GM10266 (cell line): ENCODE data around the gene MRPL43.

Experiments
- DNase-seq: peaks from one replicate; pipeline ENCODE4 v3.0.0; 2012; ENCODE audit errors: extremely low spot score
- CTCF ChIP-seq: IDR thresholded peaks from 2 replicates; pipeline ENCODE4 v1.5.1; 2012; ENCODE audit warnings: mild to moderate bottlenecking, low read depth; ENCODE audit not compliant: control insufficient read depth, insufficient read depth; ENCODE audit errors: missing control alignments

Gene MRPL43

GRCh38 chr10:101013365-101013825 is 26.1 kb upstream of the MRPL43 start:
- no peak for DNase-seq
- TF ChIP-seq CTCF: no peak

GRCh38 chr10:101012525-101013364 is 25.4 kb upstream of the MRPL43 start:
- peak; percentile 92 for TF ChIP-seq CTCF

GRCh38 chr10:101011517-101012423 is 24.5 kb upstream of the MRPL43 start:
- DNase-seq: no peak
- no peak for TF ChIP-seq CTCF

More at GRCh38 chr10:101012525-101013364, 25.4 kb upstream of the MRPL43 start:
- peak; percentile 87 for DNase-seq

GRCh38 chr10:101010329-101010728 is 23.0 kb upstream of the MRPL43 start:
- no peak for TF ChIP-seq CTCF
- no peak for DNase-seq

DNA sequence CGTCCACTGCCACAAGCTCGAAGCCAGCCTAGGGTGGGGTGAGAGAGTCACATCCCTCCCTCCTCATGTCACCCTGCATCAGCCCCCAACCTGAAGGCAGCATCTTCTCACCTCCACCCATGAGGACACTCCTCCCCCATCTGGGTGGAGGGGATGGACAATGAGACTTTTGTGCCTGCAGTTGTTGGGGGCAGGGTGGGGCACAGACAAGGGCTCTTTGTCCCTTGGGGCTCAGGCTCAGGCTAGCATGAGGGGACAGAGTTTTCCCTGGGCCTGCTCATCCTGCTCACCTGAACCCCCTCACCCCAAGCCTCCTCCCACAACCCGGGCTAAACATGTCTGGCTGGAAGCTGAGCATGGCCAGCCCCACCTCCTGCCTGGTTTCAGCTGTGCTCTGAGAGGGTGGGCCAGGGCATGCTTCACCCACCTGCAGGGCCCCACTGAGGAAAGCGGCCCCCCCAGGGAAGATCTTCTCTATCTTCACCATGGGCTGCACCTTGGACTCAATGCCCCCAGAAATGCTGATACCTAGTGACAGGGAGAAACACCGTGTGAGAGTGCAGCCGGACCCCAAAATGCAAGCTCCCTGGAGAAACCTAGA is 21.6 kb upstream of the MRPL43 start:
- TF ChIP-seq CTCF: no peak
- no peak for DNase-seq

DNA sequence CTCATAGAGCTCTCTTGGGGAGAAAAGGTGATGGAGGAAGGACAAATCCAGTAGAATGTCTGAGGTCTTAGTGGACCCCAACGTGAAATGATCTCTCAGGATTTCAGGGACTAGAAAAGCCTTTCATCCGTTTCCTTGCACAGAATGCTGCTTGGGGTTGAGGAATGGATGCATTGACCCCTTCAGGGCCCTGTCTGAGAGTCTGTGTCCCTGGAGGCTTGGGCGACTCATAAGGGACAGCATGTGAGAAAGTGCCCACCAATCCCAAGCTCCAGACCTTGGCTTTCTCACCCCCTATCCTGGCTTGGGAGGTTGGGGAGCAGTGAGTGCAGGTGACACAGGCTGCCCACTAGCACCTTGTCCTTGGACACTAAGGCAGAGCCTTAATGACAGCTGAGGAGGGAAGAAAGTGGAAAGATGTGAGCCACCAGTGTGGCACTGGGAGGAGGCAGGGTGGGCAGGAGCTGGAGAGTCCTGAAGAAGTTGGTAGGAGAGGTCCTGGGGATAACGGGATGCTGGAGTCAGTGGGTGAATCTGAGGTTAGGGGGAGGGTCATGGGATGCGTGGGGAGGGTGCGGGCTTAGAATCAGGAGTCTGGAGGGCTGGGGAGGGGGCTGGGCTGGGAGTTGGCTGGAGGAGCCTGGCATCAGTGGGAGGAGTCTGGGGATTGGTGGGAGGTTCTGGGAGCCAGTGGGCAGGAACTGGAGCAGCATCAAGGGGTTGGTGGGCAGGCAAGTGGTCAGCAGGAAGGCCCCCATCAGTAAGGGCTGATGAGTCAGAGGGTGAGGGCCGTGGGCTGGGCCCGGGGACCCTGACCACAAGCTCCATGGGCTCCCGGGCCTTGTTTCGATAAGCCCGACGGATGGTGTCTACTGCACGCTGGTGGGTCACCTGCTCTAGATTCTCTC is 20.9 kb upstream of the MRPL43 start:
- TF ChIP-seq CTCF: no peak
- DNase-seq: no peak
